Fibroblast of lung (primary cell): ENCODE results near the gene LRFN2. TPM values are rescaled to one million over a fixed set of nuclear protein-coding genes. Genes with fewer than 3 reads are reported as not detected.

ENCODE experiments used
- DNase-seq, 2 donors: peaks; one replicate each; pipeline versions ENCODE4 v3.0.0 to v3.0.0-alpha.2; 2010; ENCODE audit warnings: low read depth in 2 of 2
- H2AFZ ChIP-seq: 2 replicates; pipeline ENCODE4 v1.5.1; 2012; ENCODE audit warnings: low read length, control low read depth, inconsistent platforms
- H3K27ac ChIP-seq: 2 replicates; pipeline ENCODE4 v1.5.1; 2011; ENCODE audit warnings: low read length, control low read depth; ENCODE audit not compliant: insufficient read depth
- H3K27me3 ChIP-seq: 2 replicates; pipeline ENCODE4 v1.5.1; 2011; ENCODE audit warnings: mild to moderate bottlenecking, low read length; ENCODE audit not compliant: control insufficient read depth, insufficient read depth
- H3K36me3 ChIP-seq: 2 replicates; pipeline ENCODE4 v1.5.1; 2011; ENCODE audit warnings: low read length; ENCODE audit not compliant: control insufficient read depth, insufficient read depth
- H3K4me1 ChIP-seq: 2 replicates; pipeline ENCODE4 v1.5.1; 2011; ENCODE audit warnings: low read length; ENCODE audit not compliant: control insufficient read depth, insufficient read depth; ENCODE audit errors: extremely low read depth
- H3K4me2 ChIP-seq: 2 replicates; pipeline ENCODE4 v1.5.1; 2011; ENCODE audit warnings: low read length, control low read depth; ENCODE audit not compliant: insufficient read depth; ENCODE audit errors: extremely low read depth
- H3K4me3 ChIP-seq, 4 experiments: fragments of 200-600 bp in 1 of 4; sonication (generic) in 1 of 4; replicated peaks in 1 of 4; 2 replicates each; pipeline ENCODE4 v1.5.1; 2011 to 2016; ENCODE audit warnings: low read length in 4 of 4, low read depth in 3 of 4, mild to moderate bottlenecking in 3 of 4, control low read depth in 2 of 4, inconsistent platforms in 1 of 4, mixed read lengths in 1 of 4; ENCODE audit not compliant: insufficient read depth in 1 of 4; ENCODE audit errors: control extremely low read depth in 1 of 4
- H3K79me2 ChIP-seq: 2 replicates; pipeline ENCODE4 v1.5.1; 2012; ENCODE audit warnings: mild to moderate bottlenecking, low read length, inconsistent platforms; ENCODE audit not compliant: control insufficient read depth, insufficient read depth
- H3K9ac ChIP-seq: 2 replicates; pipeline ENCODE4 v1.5.1; 2011; ENCODE audit warnings: mild to moderate bottlenecking, low read length, control low read depth; ENCODE audit not compliant: insufficient read depth
- H3K9me3 ChIP-seq: 2 replicates; pipeline ENCODE4 v1.5.1; 2012; ENCODE audit warnings: low read depth, low read length; ENCODE audit not compliant: control insufficient read depth, insufficient read depth
- H4K20me1 ChIP-seq: 2 replicates; pipeline ENCODE4 v1.5.1; 2011; ENCODE audit warnings: low read length; ENCODE audit not compliant: control insufficient read depth, insufficient read depth; ENCODE audit errors: extremely low read depth
- CTCF ChIP-seq, 2 donors: IDR thresholded peaks in 1 of 2; conservative IDR thresholded peaks in 1 of 2; 1 replicate in 1 of 2; 2 replicates in 1 of 2; pipeline ENCODE4 v1.5.1; 2011 to 2012; ENCODE audit warnings: low read length in 2 of 2, control low read depth in 1 of 2, inconsistent platforms in 1 of 2, low read depth in 1 of 2, mild to moderate bottlenecking in 1 of 2
- EZH2 ChIP-seq: IDR thresholded peaks from 2 replicates; pipeline ENCODE4 v1.5.1; 2012; ENCODE audit warnings: low read length, control low read depth, mild to moderate bottlenecking; ENCODE audit errors: missing control alignments
- polyA plus RNA-seq, 2 donors: library from polyadenylated mRNA; depleted of rRNA in 1 of 2; stranded (reverse) in 1 of 2; unstranded in 1 of 2; fragments of >200 nt; gene quantifications; 2 replicates each; pipeline ENCODE4 v1.2.1, GENCODE V29; 2011 to 2012; ENCODE audit warnings: missing spikeins in 1 of 2
- total RNA-seq: library from RNA; depleted of rRNA; stranded (reverse); fragments of >200 nt; gene quantifications from 2 replicates; pipeline ENCODE4 v1.2.1, GENCODE V29; 2014

Gene LRFN2
- total and polyA plus RNA-seq, 2 donors (not counting 1 experiment from before 2014, with no cell fraction given), result not detected

GRCh38 chr6:40427196-40427595 is 160.0 kb downstream of the LRFN2 start:
- Histone ChIP-seq H3K27me3 (no peaks in the 10 kb centered on the region), H3K9me3 (no peaks in the 10 kb centered on the region), H2AFZ (no peak overlapping the region), H3K27ac (no peak overlapping the region), H4K20me1 (no peaks in the 10 kb centered on the region), H3K4me2 (no peak overlapping the region), H3K79me2 (no peaks in the 10 kb centered on the region), H3K4me3 (no peak overlapping the region), H3K4me1 (no peaks in the 10 kb centered on the region), H3K9ac (no peak overlapping the region), H3K36me3 (no peaks in the 10 kb centered on the region)
- TF ChIP-seq EZH2, result no peak
- no peak for TF ChIP-seq CTCF (conservative IDR thresholded peaks at IDR 0.05 in 1 of 2, IDR thresholded peaks at IDR 0.05 in 1 of 2; ENCODE audit: low read depth in 1 of 2, low read length in 2 of 2)
- no peak for DNase-seq

DNA sequence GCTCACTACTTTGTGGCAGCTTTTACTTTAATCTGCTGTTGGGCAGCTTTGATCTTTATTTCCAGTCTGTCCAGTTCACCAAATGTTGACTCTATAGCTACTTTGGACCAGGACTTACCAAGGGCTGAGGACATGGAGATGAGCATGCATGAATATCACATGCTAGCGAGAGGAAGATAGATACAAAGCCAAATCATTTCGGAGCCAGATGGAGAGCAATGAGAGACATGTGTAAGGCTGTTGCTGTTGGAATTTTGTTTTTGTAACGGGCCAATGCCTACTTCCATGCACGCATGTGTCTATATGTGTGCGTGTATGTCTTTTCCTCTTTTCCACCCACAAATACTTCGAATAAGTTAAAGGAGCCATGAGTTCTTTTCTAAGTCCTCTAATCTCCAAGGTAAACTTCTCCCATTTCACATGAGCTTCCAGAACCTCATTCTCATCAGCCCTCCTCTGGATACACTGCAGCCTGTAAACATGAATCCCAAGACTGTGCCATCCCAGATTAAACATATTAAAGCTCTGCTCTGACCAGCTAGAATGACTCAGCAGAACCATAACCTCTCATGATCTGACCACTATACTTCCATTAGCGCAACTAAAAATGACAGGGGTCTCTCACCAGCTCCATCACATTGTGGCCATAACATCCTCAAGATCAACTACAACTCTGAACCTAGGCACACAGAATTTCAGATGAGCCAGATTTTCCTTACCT is 160.7 kb downstream of the LRFN2 start:
- Histone ChIP-seq H4K20me1 (no peaks in the 10 kb centered on the region), H3K27me3 (no peaks in the 10 kb centered on the region)
- DNase-seq, result no peak

More for the DNA sequence above, 160.7 kb downstream of the LRFN2 start:
- Histone ChIP-seq H3K9me3 (no peaks in the 10 kb centered on the region), H3K27ac (no peak overlapping the region), H3K79me2 (no peaks in the 10 kb centered on the region), H3K4me1 (no peaks in the 10 kb centered on the region), H3K4me3 (no peak overlapping the region), H2AFZ (no peak overlapping the region), H3K9ac (no peak overlapping the region), H3K36me3 (no peaks in the 10 kb centered on the region), H3K4me2 (no peak overlapping the region)
- TF ChIP-seq EZH2, result no peak
- no peak for TF ChIP-seq CTCF (conservative IDR thresholded peaks at IDR 0.05 in 1 of 2, IDR thresholded peaks at IDR 0.05 in 1 of 2; ENCODE audit: low read depth in 1 of 2, low read length in 2 of 2)
